ENCODE data around the gene ENTPD6.

ENTPD6 gene

DNA sequence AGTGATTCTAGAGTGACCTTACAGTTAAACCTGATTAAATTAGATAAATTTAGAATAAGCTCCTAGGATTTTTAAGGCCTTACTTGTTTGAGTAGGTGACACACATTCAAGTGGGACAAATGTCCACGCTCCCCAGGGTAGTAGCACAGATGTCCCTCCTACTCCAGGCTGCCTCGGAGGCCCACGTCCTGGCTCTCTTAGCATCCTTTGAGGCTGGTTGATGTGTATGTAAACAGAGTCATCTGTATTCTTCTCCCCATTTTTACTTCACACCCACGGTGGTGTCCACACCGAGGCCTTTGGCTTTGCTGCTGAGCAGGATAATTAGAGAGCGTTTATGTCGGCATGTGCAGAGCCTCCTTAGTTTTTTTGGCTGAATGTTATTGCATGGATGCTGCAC, 15.8 kb downstream of the ENTPD6 start:
- no peak for DNase-seq

DNA sequence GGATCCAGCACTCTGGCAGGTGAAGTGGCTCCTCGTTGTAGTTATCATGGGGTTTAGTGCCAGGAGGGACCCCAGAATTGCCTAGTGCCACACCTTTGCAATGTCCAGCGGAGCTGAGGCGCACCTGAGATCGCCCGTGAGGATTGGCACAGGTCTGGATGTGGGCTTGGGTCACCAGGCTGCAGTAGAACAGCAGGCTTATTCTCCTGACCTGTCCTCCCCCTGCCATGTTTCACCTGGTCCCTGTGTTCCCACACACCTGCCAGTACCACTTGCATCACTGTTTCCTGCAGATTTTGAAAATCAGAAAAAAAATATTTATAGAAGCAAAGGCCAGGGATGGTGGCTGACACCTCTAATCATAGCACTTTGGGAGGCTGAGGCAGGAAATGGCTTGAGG, 16.7 kb downstream of the ENTPD6 start:
- DNase-seq = no peak

GRCh38 chr20:25213566-25214425, 18.3 kb downstream of the ENTPD6 start:
- DNase-seq = no peak

GRCh38 chr20:25214426-25214790, 18.9 kb downstream of the ENTPD6 start:
- no peak for DNase-seq

- no peak for DNase-seq
These were observed 19.3 kb downstream of the ENTPD6 start for GRCh38 chr20:25214819-25215218.

DNA sequence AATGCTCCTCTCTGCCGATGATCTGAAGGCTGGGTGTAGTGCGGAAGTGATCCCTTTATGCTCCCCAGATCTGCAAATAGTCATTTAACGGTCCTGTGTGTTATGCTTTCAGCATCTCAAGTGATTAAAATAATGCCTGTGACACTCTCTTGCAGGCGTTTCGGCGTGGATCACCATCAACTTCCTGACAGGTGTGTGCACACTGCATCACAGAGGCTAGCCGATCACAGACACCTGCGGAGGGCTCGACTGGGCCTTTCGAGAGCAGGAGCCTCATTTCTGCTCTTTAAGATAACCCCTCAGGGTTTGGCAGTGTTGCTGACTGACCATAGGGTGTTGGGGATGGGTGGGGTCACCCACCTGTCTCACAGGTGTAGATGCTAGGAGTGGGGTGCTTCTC, 20.0 kb downstream of the ENTPD6 start:
- no peak for DNase-seq

DNA sequence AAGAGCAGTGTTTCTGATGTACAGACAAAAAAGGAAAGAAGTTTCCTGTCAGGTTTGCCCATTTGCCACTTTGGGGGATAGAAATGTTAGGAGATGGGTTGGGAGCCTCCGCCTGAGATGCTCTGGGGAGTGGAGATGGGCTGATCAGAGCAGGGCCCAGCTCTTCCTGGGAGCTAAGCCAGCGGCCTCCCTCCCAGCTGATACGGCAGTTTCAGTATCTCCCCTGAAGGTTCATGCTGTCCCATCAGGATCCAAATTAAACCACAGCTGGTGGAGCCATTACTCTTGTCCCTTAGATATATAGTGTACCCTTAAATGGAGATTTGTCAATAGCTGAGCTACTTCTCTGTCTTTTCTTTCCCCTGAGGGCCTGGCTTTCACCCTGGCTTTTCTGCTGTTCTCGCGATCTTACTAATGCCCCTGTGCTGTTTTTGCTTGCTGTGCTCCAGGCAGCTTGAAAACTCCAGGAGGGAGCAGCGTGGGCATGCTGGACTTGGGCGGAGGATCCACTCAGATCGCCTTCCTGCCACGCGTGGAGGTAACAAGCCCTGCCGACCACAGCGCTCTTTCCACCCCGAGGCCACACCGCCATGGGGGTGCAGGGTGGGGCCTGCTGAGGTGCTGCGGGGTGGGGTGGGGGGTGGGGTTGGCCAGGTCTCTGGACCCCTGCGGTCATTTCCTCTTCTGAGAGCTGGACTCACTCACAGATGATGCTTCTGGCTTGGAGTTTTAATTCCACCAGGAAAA, 20.9 kb downstream of the ENTPD6 start:
- DNase-seq = no peak

DNA sequence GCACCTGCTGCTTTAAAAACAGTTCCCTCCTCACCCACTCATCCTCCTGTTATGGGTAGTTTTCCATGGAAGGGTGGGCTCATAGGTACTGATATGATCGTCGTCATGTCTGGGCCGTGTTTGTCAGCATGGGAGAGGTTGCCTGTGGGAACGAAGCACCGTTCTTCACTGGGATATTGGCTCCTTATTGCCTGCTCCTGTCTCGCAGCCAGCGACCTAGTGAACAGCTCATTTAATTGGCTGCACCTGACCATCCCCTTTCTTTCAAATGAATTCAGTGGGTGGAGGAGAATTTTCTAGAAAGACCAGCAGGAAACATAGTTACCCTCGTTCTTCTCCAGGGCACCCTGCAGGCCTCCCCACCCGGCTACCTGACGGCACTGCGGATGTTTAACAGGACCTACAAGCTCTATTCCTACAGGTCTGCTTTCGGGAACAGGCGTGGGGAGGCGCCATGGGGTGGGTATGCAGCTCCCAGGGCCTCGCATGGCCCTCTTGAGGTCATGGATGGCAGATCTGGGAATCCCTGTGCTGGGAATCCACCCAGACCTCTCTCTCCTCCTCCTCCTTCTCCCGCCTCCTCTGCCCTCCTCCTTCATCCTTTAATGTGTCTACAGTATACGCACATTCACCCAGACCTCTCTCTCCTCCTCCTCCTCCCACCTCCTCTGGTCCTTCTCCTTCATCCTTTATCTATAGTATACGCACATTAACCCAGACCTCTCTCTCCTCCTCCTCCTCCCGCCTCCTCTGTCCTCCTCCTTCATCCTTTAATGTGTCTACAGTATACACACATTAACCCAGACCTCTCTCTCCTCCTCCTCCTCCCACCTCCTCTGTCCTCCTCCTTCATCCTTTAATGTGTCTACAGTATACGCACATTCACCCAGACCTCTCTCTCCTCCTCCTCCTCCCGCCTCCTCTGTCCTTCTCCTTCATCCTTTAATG, 21.9 kb downstream of the ENTPD6 start:
- DNase-seq = no peak

- DNase-seq = no peak
These were observed 22.6 kb downstream of the ENTPD6 start for GRCh38 chr20:25218109-25218486.

DNA sequence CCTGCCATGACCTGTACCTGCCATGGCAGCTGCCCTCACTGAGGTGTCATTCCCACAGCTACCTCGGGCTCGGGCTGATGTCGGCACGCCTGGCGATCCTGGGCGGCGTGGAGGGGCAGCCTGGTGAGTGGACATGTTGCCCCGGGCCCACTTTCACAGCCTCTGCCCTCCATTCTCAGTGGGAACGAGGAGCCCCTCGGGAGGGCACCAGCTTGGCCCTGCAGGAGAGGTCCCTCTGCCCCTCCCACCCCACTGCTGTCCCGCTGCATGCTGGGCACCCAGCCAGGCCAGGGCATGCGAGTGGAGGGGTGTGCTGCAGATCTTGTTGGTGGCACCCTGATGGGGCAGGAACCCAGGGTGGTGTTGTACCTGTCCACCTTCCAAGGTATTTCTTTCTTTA, 23.0 kb downstream of the ENTPD6 start:
- no peak for DNase-seq

GRCh38 chr20:25219365-25219764, 23.9 kb downstream of the ENTPD6 start:
- no peak for DNase-seq

DNA sequence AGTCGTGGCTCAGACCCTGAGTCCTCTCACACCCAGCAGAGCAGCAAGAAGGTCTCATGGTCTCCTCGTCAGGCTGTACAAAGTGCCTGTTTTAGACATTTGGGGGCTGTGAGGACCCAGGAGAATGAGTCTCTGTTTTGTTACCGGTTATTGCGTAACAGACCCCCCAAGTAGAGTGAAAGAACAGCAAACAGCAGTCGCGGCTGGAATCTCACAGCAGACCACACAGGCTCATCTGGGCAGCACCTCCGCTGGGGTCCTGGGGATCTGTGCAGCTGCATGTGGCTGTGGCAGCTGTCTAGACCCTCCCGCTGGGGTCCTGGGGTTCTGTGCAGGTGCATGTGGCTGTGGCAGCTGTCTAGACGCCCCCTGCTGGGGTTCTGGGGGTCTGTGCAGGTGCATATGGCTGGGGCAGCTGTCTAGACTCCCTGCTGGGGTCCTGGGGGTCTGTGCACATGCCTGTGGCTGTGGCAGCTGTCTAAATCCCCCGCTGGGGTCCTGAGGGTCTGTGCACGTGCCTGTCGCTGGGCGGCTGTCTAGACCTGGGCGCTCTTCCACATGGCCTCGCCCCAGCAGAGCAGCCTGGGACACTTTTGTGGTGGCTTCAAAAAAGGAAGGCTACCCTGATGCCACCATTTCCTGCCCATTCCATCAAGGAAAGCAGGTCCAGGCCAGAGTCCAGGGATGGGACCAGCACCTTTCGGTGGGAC, 24.7 kb downstream of the ENTPD6 start:
- DNase-seq = peak in 1 of 2 donors; percentile 26

- no peak for DNase-seq
These were observed 25.5 kb downstream of the ENTPD6 start for GRCh38 chr20:25220810-25221591.

DNA sequence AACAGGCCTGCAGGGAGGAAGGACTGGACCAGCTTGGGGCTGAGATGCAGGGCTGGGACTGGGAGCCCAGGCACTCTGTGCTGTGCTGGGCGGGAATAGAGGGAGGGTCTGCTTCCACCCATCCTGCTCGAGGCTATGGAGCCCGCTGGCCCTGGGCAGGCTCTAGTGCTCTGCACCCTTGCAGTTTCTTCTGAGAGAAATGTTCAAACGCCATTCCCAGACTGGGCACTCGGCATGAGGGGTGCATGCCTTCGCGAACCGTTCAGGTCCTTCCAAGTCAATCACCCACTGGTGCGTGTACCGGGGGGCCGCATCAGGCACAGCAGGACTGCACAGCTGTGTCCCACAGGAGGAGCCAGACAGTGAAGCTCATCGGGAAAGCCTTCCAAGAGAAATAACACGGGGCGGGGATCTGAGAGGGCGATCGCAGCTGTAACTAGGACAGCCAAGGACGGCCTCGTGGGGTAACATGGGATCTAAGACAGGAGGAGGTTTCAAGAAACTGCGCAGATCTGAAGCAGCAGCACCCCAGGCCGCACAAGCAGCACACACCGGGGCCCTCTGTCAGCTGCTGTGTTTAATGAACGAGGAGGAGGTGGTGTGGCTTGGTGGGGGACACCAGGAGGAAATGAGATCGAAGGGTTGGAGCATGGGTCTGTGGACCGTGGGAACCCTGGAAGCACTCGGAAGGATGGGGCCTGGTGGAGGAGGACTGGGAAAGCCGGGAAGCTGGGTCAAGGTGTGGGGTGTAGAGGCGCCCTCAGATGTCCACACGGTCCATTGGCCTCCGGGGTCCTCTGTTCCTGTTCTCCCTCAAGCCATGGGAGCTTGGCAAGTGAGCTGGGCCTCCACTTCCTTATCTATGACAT, 26.3 kb downstream of the ENTPD6 start:
- no peak for DNase-seq

DNA sequence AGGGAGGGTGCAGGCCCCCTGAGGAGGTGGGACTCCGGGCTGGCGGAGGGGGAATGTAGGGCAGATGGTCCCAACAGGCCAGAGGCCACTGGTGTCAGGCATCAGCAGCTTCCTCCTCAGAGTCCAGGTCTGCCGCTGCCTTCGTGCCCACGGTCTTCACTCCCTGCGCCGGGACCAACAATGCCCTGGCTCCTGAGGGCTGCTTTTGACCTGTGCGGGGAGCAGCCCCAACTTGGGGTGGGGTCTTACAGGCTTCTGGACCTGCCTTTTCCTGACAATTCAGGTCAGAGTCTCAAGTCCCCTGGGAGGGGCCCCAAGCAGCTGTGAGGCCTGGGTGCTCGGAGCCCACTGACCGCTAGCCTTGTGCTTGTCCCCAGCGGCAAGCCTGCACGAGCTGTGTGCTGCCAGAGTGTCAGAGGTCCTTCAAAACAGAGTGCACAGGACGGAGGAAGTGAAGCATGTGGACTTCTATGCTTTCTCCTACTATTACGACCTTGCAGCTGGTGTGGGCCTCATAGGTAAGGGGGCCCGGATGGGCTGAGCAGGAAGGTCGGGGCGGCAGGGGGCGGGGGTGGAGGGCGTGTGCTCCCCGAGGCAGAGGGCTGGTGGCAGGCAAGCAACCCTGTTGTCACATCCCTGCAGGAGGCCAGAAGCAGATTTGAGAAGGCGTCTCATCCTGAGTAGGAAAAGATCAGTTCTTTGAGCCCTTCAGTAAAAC, 27.1 kb downstream of the ENTPD6 start:
- DNase-seq = no peak

DNA sequence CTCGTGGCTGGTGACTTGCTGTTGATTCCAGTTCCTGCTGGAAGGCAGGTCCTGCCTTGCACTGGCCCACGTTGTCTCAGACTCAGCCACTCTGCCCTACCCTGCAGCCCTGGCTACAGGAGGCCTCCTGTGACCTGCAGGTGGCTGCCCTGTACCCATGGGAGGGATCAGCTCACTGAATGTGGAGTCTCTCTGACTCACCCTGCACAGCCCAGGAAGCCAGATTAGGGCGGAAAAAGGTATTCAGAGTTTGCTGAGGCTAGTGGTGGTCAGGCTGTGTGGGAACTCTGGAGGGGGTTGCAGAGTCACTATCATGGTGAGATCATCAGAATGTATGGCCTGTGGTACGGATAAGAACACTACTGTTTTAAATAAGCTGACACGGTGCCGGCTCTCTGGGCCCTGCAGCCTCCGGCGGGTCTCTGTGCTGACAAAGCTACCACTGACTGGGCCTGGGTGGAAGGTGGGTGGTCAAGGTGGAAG, 27.7 kb downstream of the ENTPD6 start:
- peak; percentile 42 to 50 for DNase-seq

DNA sequence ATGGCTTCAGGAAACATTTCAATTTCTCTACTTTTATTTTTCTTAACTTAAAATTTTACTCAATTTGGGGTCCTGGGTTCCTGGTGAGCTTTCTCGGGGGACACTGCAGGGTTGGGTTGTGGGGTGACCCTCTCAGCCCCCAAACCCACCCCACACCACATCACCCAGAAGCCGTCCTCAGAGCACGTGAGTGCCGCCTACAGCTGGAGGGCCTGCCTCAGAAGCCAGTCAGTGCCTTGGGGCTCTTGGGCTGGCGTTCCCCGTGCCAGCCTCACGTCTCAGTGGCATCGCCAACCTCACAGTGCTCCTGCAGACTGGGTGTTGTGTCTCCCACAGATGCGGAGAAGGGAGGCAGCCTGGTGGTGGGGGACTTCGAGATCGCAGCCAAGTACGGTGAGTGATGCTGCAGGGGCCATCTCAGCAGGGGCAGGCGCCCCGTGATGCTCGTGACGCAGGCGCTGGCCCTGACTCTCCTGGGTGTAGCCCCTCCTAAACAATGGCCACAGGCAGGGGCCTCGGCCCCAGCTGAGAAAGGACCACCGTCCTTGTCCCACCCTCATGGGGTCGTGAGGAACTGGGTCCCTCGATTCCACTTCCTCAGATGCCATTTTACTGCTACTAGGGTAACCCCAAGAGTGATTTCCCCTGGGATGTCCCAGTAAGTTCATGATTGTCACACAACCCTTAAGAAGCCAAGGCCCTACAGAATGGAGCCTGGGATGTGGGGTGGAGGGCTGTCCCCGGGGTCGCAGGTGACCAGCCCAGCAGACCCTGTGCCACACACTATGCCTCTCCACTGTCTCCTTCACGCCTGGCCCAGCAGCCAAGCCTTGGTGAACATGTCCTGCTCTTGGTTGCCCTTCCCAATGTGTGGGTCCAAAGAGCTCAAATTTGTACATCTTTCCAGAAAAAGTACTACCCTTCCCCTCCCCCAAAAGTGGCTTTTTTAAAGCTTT, 28.5 kb downstream of the ENTPD6 start:
- DNase-seq = no peak

DNA sequence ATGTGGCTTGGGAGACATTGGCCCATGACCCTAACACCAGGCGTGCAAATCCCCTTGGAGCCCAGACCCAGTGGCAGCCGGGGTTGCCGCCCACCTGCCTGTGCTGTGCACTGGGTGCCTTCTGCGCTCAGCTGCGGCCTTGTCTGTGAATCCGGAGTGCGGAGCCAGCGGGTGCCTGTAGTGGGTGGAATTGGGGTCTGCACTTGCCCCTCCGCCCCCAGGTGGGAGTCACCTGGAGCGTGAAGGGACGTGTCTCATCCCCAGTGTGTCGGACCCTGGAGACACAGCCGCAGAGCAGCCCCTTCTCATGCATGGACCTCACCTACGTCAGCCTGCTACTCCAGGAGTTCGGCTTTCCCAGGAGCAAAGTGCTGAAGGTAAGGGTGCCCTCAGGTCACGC, 29.4 kb downstream of the ENTPD6 start:
- no peak for DNase-seq

All from stimulated activated CD4-positive, alpha-beta T cell treated with anti-CD3 and anti-CD28 coated beads, Interleukin-2, amount 100 ng/mL, for 24 hours (primary cell).